IPS-18c (cell line): ENCODE data around the gene APBA2.
"Not testable (repeated sequence)": the region's sequence is repeated elsewhere in the genome, so short reads cannot be mapped to it uniquely, and the experiment has no call there.

ENCODE experiments used
- H3K4me3 ChIP-seq: 2 replicates; pipeline ENCODE4 v1.7.0; 2013; ENCODE audit warnings: low read depth, mild to moderate bottlenecking, low read length, moderate library complexity; ENCODE audit not compliant: insufficient read depth
- H3K9me3 ChIP-seq: one replicate; pipeline ENCODE4 v1.6.1; 2013; ENCODE audit warnings: mild to moderate bottlenecking, low read length, moderate library complexity; ENCODE audit not compliant: control insufficient read depth, insufficient read depth

APBA2 gene

GRCh38 chr15:29095746-29096145 is 210.0 kb downstream of the APBA2 start:
- Histone ChIP-seq H3K4me3 (no peak overlapping the region), H3K9me3 (no peaks in the 10 kb centered on the region)

- Histone ChIP-seq H3K9me3 (no peaks in the 10 kb centered on the region), H3K4me3 (no peak overlapping the region)
Measured at GRCh38 chr15:29097168-29097567, 211.4 kb downstream of the APBA2 start.

DNA sequence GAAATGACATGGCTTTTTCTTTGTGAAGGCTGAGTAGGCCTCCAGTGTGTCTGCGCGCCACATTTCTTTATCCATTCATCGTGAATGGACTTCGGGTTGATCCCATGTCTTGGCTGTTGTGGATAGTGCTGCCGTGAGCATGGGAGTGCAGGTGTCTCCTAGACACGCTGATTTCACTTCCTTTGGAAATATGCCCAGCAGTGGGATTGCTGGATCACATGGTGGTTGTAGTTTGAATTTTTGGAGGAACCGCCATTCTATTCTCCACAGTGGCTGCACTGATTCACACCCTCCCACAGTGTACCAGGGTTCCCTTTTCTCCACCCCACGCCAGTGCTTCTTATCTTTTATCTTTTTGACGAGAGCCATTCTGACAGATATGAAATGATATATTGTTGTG is 212.2 kb downstream of the APBA2 start:
- no peaks in the 10 kb centered on the region for H3K9me3 ChIP-seq
- H3K4me3 ChIP-seq: no peak overlapping the region

- H3K4me3 ChIP-seq: no peak overlapping the region
- no peaks in the 10 kb centered on the region for H3K9me3 ChIP-seq
Measured at GRCh38 chr15:29098652-29099051, 212.9 kb downstream of the APBA2 start.

DNA sequence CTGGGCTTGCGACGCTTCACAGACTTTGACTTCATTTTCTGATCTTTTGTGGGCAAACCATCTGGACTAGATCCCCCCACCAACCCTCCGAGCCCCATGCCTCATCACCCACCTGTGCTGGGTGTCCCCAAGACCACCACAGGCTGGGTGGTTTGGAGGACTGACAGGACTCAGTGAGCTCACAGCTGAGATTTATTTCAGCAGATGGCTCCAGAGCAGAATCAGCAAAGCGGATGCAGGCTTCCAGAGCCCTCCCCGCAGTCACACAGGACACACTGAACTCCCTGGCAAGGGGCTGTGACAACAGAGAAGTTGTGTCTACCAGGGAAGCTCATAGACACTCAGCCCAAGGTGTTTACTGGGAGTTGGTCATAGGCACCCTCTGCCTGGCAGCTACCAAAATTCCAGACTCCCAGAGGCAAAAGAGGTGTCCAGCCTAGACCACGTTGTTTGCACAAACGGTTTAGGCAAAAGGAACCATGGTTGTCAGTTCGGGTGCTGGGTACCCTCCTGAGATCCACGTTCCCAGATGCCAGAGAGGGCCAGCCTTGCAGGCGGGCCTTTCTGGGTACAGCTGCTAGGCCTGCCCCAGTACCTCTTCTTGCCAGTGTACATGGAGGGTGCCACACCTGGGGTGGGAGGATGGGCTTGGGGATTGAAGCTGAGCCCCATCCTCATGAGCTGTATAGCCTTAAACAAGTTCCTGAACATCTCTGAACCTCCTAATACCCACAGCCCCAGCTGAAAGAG is 213.5 kb downstream of the APBA2 start:
- Histone ChIP-seq H3K9me3 (no peaks in the 10 kb centered on the region), H3K4me3 (no peak overlapping the region)

GRCh38 chr15:29100486-29101000 is 214.8 kb downstream of the APBA2 start:
- no peaks in the 10 kb centered on the region for H3K9me3 ChIP-seq

GRCh38 chr15:29101491-29101890 is 215.7 kb downstream of the APBA2 start:
- no peaks in the 10 kb centered on the region for H3K9me3 ChIP-seq
- H3K4me3 ChIP-seq: no peak overlapping the region

More at GRCh38 chr15:29100486-29101000, 214.8 kb downstream of the APBA2 start:
- no peak overlapping the region for H3K4me3 ChIP-seq

DNA sequence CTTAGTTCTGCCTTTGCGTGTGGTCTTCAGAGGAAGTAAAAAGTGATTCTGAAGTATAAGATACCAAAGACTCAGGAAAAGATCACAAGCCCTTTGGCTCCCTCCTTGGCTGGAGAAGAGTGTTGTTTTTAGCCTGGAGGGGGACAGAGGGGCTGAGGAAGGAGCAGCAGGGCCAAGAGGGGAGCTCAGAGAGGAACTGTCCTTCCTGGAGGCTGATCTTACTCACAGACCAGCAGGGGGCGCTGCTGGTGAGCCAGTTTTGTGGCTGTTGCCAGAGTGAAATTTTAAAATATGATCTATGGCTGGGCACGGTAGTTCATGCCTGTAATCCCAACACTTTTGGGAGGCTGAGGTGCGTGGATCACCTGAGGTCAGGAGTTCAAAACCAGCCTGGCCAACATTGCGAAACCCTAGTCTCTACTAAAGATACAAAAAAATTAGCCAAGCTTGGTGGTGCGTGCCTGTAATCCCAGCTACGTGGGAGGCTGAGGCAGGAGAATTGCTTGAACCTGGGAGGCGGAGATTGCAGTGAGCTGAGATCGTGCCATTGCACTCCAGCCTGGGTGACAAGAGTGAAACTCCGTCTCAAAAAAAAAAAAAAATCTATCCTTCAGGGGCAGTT is 216.5 kb downstream of the APBA2 start:
- H3K9me3 ChIP-seq, H3K4me3 ChIP-seq: not testable (repeated sequence)

DNA sequence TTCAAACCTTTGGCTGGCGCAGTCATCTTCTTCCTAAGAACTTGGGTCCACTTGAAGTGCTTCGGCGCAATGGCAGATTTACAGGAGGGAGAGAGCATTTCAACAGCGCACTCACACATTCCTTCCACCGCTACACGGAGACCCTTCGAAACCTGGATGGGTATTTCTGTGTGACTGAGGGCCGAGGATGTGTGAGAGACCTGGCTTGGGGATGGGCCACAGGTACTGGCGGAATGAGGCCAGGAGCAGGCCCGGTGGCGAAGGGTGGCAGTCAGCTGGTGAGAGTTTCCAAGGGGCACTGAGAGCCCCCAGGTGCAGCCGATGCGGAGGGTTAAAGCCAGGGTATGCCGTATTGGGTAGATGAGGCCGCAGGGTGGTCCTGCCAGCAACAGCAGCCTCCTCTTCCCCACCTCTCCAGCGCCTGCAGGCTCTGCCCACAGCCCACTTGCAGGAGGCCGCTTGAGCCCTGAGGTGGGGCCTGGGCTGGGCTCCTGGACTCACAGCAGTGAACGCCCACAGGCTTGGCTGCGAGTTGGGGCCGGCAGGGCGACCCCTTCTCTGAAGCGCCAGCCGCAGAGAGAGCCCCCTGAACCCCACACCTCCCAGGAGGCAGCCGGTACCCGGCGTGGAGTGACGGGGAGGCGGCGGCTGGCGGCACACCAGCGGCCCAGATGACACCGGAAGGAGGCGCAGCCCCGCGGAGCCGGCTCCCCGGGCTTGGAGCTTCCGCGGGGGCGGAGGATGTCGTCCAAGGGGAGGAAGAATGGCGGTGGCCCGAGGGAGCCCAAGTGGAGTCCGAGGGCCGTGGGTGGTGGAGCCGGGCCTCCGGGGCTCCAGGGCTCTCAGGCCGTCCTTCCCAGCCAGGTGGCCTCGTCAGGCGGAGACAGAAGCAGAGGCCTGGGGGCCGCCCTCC is 217.4 kb downstream of the APBA2 start:
- Histone ChIP-seq H3K4me3 (peak overlapping the region; percentile 50), H3K9me3 (no peaks in the 10 kb centered on the region)

GRCh38 chr15:29103824-29104565 is 218.2 kb downstream of the APBA2 start:
- no peaks in the 10 kb centered on the region for H3K9me3 ChIP-seq
- H3K4me3 ChIP-seq: peak overlapping the region; percentile 50; the same call in 1 of the 2 replicates

DNA sequence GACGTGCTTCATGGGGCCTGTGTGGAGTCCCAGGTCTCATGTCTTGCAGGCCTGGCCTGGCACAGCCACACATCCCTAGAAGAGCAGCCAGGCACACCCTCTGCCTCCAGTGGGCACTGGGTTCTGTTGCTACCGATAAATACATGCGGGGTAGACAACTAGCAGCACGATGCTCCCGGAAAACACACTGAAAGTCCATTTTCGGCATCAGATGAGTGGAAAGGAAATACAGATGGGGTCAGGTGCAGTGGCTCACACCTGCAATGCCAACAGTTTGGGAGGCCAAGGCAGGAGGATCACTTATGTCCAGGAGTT is 218.7 kb downstream of the APBA2 start:
- Histone ChIP-seq H3K4me3 (no peak overlapping the region), H3K9me3 (no peaks in the 10 kb centered on the region)

DNA sequence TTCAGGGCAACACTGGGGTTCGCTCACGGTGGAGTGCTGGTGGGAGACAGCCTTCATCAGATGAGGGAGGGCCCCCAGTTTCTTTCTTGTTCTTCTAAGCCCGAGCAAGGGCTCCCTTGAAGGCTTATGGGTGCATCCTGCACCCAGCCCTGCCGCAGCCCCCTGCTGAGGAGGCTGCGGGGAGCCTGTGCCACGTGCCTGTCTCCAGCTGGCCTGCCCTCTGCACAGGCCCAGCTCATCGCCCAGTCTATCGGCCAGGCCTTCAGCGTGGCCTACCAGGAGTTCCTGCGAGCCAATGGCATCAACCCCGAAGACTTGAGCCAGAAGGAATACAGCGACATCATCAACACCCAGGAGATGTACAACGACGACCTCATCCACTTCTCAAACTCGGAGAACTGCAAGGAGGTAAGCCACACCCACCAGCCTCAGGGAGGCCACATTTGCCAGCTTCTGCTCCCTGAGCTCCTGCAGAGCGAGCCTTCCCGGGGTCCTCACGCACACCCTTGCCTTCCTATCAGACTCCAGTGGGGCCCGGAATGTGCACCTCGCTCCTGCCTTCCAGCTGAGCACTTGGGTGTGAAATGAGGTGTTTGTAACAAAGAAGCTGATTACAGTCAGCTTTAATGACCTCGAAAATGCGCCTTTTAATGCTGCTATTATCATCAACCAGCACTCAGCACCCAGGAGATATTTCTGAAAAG is 219.5 kb downstream of the APBA2 start:
- no peaks in the 10 kb centered on the region for H3K9me3 ChIP-seq
- H3K4me3 ChIP-seq: no peak overlapping the region

GRCh38 chr15:29106116-29106515 is 220.3 kb downstream of the APBA2 start:
- Histone ChIP-seq H3K4me3 (no peak overlapping the region), H3K9me3 (no peaks in the 10 kb centered on the region)

DNA sequence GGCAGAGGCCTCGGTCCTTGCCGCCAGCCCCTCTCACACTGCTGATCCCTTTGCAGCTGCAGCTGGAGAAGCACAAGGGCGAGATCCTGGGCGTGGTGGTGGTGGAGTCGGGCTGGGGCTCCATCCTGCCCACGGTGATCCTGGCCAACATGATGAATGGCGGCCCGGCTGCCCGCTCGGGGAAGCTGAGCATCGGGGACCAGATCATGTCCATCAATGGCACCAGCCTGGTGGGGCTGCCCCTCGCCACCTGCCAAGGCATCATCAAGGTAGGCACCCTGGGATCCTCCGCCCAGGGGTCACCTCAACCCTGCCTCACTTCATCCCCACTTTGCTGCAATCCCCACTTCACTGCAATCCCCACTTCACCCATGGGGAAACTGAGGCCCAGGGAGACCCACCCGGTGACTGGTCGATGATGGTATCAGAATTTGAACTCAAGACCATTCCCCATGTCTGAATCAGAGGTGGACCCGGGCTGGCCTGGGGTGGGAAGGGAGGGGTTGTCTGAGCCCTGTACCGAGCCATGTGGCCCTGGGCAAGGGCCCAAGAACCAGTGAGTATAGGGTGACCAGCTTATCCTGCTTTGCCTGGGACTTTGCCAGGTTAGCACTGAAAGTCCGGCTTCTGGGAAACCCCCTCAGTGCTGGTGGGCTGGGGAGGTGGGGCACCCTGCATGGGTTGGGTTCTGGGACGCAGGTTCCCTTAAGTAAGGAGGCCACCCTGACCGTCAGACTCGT is 220.9 kb downstream of the APBA2 start:
- Histone ChIP-seq H3K9me3 (no peaks in the 10 kb centered on the region), H3K4me3 (no peak overlapping the region)

- Histone ChIP-seq H3K4me3 (no peak overlapping the region), H3K9me3 (no peaks in the 10 kb centered on the region)
Measured at GRCh38 chr15:29107291-29107890, 221.6 kb downstream of the APBA2 start.
